Vagina (tissue), 2 donors: ENCODE results near the gene STX1A.

Experiments used
- POLR2A ChIP-seq, 2 donors: fragments of 450-650 bp; IDR thresholded peaks; one replicate each; pipeline ENCODE4 v1.6.1; 2017; ENCODE audit warnings: antibody characterized with exemption in 2 of 2, mild to moderate bottlenecking in 2 of 2, moderate library complexity in 2 of 2
- POLR2AphosphoS5 ChIP-seq, 2 donors: sonication (generic); formaldehyde crosslinking; IDR thresholded peaks; one replicate each; pipeline ENCODE4 v1.9.0; 2017; ENCODE audit warnings: antibody characterized with exemption in 2 of 2, mild to moderate bottlenecking in 2 of 2, low read depth in 1 of 2; ENCODE audit not compliant: insufficient read depth in 1 of 2
- TF ChIP-seq, protein P1 (sequence below), 3 experiments: fragments of 450-650 bp in 2 of 3; fragments of 200-600 bp in 1 of 3; sonication (generic) in 1 of 3; IDR thresholded peaks; one replicate each; pipeline ENCODE4 v1.5.1; 2017 to 2019; ENCODE audit warnings: antibody characterized with exemption in 3 of 3, mild to moderate bottlenecking in 2 of 3, moderate library complexity in 2 of 3

DNA sequence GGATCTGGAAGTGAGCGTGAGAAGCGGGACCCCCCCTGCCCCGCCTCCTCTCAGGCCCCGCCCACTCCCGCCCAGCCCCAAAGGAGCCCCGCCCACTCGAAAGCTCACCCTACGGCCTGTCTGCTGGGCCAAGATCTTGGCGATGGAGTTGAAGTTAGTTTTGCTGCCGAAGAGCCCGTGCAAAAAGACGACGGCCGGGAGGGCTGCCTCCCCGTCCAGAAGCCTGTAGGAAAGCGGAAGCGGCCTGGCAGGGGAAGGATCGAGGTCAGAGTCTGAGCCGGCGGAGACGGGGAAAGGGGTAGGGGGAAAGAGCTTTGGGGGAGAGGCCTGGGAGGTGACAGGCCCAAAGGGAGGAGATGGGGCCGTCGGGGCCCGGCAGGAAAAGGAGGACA, 18.7 kb upstream of the STX1A start:
- TF ChIP-seq, protein P1, sequence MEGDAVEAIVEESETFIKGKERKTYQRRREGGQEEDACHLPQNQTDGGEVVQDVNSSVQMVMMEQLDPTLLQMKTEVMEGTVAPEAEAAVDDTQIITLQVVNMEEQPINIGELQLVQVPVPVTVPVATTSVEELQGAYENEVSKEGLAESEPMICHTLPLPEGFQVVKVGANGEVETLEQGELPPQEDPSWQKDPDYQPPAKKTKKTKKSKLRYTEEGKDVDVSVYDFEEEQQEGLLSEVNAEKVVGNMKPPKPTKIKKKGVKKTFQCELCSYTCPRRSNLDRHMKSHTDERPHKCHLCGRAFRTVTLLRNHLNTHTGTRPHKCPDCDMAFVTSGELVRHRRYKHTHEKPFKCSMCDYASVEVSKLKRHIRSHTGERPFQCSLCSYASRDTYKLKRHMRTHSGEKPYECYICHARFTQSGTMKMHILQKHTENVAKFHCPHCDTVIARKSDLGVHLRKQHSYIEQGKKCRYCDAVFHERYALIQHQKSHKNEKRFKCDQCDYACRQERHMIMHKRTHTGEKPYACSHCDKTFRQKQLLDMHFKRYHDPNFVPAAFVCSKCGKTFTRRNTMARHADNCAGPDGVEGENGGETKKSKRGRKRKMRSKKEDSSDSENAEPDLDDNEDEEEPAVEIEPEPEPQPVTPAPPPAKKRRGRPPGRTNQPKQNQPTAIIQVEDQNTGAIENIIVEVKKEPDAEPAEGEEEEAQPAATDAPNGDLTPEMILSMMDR (IDR thresholded peaks at IDR 0.05) = no peak
- no peak for TF ChIP-seq POLR2AphosphoS5 (IDR thresholded peaks at IDR 0.05; ENCODE audit: insufficient read depth in 1 of 2, low read depth in 1 of 2)
- no peak for TF ChIP-seq POLR2A (IDR thresholded peaks at IDR 0.05)
